Metanephros (tissue), 2 donors: Measurements from ENCODE around the gene P2RY1. TPM values are rescaled to one million over a fixed set of nuclear protein-coding genes. Genes with fewer than 3 reads are reported as not detected.

Experiments used
- small RNA-seq: library from RNA; depleted of rRNA; stranded (forward); fragments of <200 nt; gene quantifications from one replicate; pipeline ENCODE3, GENCODE V24; 2014; ENCODE audit warnings: low replicate concordance
- total RNA-seq: library from RNA; depleted of rRNA; stranded (reverse); fragments of >200 nt; gene quantifications from one replicate; pipeline ENCODE4 v1.2.3, GENCODE V29; 2014

P2RY1 gene, protein sequence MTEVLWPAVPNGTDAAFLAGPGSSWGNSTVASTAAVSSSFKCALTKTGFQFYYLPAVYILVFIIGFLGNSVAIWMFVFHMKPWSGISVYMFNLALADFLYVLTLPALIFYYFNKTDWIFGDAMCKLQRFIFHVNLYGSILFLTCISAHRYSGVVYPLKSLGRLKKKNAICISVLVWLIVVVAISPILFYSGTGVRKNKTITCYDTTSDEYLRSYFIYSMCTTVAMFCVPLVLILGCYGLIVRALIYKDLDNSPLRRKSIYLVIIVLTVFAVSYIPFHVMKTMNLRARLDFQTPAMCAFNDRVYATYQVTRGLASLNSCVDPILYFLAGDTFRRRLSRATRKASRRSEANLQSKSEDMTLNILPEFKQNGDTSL
- 6.9 TPM for total RNA-seq

DNA sequence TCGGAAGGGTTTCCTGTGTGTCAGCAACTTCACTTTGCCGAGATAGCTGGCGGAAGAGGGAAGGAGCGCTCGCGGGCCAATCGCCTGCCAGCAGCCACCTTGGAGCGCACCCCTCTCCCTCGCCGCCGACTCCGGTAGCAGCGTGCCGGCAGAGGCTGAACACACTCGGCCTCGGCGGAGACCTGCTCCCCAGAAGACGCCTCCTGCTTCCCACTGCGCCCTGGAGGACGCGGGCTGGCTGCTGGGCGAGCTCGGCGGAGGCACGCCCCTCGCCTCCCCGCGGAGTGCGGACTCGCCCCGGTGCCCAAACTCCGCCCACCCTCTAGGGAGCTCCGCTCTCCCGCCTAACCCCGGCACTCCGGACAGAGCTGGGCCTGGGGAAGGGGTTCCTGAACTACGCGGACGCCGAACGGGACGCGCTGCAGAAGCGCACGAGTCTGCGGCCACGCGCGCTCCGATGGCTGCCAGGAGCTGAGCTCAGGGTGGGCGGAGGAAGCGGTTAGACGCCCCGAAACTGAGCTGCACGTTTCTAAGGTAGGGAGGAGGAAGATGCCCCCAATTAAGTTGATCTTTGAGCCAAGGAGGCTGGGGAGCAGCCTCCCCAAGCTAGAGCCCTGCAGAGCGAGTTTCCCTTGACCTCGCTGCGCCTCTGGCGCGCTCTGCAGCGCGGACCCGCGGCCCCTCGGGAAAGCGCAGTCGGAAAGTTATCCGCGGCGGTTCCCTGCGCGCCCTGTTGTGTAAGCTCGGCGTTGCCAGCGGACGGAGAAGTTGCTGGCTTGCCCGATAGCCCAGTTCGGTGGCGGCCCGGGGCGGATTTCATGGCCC is at the start of gene P2RY1:
Gene P2RY1 (plus strand): TSS at position 356 of the 825 bp plus-strand sequence. CDS start 652 bp downstream, outside the sequence.

Small RNAs within 50 kb of the gene (small RNA-seq; reads per million reads assigned to genes)
- gene ATP5MGP5 = not detected
